ENCODE measurements around the gene ANGPTL2.

The ANGPTL2 gene

DNA sequence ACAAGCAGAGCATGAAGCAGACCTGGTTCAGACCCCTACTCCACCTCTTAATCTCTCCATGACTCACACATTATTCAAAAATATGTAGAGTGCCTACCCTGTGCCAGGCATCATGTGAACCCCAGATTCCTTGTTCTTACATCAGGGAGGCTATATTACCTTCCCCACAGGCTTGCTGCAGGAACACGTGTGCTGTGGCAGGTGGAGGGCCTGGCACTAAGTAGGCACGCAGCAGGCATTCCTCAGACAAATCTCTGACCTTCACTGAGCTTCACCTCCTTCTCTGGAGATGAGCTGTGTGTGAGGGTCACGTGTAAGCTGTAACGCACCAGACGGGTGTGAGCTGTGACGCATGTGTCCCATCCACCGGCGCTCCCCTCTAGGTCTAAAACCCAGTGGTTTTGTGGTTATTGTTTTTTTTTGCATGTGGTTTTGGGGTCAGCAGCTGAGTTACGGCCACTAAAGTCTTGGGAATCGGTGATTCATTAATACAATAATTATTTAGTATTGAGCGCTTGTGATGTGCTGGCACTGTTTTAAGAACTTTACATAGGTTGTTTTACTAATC is 30.3 kb downstream of the ANGPTL2 start:
- no peak for DNase-seq

- no peak for DNase-seq
Observed at GRCh38 chr9:127091526-127091925, 30.9 kb downstream of the ANGPTL2 start.

DNA sequence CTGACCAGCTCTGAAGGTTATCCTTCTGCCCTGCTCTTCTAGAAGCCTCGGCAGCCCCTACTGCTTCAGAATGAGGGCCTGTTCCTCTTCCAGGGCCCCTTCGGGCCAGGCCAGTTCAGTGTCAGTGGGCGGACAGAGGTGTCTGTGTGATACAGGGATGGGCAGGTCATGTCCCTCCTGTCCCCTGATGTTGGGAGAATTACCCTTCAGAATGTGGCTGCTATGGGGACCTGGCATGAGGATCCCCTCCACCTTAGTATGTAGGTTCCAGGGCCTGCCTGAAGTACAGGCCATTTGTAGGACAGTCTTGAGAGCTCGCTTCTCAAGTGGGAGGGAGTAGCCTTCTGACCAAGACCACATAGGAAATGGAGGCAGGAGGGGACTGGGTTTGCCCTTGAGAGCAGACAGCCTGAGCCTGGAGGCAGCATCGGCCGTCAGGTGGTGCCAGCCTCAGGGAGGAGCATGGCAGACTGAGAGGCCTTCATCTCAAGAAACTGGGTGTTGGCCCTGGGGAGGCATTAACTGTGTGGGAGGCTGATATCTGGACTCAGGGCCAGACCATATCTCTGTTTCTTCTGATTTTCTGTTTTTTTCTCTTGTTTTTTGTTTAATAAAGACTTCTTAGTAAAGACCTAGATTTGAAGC is 32.0 kb downstream of the ANGPTL2 start:
- DNase-seq = no peak

GRCh38 chr9:127089631-127090081 is 32.8 kb downstream of the ANGPTL2 start:
- no peak for DNase-seq

DNA sequence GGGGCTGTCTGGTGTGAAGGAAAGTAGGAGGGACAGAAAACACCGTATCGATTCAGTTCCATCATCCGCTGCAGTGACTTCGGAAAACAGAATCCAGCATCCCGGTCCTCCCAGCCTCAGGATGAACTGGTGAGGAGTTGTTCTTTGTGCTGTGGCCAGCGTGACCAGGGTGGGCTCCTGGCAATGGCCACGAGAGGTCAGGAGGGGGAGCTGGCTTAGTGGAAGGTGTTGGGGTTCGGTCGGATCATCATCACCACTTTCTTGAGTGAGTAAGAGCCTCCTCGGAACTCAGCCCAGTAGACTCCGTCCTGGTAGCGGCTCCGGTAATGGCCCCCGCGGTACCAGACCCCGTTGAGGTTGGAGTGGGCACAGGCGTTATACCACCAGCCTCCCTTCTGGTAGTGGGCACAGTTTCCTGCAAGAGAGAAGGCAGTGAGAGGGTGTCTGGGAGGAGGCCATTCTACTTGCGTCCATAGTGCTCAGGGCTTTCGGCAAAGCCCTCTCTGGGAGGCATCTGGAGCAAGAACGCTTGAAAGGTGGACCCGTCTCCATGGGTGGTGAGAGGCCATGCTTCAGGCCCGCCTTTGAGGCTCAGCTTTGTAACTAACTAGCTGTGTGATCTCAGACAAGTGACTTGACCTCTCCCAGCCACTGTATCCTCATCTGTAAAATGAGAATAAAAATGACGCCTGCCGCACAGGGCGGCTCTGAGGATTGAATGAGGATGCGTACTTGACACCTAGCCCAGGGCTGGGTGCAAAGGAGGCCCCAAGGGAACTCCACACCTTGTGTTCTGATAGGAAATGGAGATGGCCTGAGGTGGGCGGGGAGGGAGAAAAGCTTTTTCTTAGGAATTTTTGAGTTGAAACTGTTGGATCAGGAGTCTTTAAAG is 33.5 kb downstream of the ANGPTL2 start:
- DNase-seq = no peak

- DNase-seq = no peak
Observed at GRCh38 chr9:127087836-127088235, 34.6 kb downstream of the ANGPTL2 start.

GRCh38 chr9:127087411-127087810 is 35.0 kb downstream of the ANGPTL2 start:
- DNase-seq = no peak

- DNase-seq = no peak
Observed at GRCh38 chr9:127086771-127087170, 35.7 kb downstream of the ANGPTL2 start.

GRCh38 chr9:127085186-127085585 is 37.2 kb downstream of the ANGPTL2 start:
- no peak for DNase-seq

DNA sequence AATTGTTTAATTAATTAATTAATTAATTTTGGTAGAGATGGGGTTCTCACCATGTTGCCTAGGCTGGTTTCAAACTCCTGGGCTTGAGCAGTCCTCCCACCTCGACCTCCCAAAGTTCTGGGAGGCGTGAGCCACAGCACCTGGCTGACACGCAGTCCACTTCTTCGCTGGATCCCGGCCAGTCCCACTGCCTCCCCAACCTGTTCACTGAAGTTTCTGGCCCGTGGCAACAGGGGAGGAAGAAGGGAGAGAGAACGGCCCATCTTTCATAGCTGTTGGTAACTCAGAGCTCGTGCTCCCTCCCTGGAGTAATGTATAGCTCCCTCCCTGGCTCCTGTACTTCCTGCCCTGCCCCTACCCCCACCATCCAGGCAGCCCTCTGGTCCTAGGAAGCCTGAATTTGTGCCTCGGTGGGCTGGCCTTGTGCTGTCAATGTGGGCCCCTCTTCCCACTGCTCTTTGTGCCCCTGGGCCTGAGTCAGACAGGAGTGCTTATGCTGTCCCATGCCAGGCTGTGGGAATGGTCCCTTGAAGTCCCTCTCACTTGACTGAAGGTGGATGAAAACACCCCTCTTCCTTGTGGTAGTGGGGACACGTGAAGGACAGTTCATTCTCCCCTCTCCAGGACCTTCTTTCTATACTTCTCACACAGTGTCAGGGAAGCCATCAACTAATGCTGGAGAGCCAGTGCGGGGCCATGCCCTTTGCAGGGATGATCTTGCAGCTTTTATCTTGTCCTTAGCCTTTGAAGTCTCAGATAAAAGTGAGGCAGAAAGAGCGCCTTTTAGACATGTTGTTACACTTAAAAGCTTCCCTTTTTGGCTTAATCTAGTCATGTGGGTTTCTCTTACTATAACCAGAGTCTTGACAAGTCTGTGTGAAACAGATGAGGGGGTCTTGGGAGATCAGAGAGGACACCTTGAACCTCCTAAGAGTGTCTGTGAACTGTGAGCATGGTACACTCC is 38.1 kb downstream of the ANGPTL2 start:
- no peak for DNase-seq

DNA sequence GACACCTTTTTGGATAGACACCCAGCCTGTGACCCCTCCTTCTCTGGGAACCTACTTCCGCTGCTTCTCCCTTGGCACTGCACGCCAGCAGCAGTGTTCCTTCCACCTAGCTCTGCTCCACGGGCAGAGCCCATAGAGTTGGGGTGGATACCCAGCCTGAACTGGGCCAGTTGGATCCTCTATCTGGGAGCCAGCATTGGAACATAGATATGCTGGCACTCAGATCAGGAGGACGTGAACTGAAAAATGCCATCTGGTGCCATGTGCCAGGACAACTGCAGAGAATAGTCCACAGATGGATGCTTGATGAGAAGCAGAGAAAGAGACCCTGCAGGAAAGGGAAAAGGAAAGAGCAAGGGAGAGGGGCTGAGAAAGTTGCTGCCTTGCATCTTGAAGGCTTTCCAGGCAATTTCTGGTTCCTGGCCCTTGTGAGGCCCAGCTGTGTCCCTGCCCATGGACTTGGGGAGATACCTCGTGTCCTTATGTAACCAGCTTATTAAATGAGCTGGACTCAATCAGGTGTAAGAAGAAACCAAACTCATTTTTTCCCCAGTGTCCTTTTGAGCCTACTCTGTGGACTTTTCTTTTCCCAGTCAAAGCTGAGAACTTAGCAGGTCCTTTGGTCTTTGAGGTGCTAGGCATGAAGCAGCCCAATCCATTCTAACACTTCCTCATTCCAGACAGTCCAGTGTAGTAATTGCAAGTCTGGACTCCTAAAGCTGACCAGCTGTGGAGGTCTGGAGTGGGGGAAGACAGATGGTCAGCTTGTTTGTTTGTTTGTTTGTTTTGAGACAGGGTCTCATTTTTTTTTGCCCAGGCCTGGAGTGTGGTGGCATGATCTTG is 39.1 kb downstream of the ANGPTL2 start:
- no peak for DNase-seq

DNA sequence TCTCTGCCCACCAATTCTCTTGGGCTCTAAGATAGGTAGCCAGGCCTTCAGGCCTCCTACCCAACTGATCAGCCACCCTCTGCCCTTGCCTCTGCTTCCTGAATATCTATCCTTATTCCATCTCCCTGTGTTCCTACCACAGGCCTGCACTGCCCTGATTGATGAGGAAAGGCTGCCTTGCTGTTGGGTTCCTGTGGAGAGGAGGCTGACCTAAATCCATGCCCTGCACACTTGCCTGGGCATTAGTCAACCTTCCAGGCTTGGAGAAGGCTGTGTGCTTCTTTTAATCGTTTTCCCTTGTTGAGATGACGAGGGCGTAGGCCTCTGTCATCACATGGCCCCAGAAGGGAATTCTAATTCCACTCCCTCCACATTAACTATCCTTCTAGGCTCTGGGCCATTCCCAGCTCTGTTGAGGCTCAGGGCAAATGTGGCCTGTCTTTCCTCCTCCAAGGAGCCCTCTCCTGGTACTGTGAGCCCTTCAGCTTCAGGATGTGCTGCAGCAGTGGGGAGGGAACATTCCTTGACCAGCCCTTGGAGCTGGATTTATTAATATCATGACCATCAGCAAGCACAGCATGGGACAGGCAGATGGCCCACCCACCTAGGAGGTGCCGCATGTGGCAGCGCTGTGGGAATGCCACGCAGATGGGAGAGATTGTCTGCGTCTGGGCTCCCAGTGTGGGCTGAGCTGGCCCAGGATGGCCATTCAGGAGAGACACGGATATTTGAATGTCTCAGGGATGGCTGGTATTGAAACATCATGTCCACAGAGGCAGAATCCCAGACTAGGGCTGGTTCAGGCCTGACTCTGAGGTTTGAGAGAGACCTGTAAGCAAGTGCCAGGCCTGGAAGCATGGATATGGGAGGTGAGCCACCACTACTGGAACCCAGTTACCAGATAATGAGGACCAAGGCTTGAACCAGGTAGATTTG is 40.9 kb downstream of the ANGPTL2 start:
- no peak for DNase-seq

GRCh38 chr9:127079446-127080140 is 42.8 kb downstream of the ANGPTL2 start:
- DNase-seq = no peak

DNA sequence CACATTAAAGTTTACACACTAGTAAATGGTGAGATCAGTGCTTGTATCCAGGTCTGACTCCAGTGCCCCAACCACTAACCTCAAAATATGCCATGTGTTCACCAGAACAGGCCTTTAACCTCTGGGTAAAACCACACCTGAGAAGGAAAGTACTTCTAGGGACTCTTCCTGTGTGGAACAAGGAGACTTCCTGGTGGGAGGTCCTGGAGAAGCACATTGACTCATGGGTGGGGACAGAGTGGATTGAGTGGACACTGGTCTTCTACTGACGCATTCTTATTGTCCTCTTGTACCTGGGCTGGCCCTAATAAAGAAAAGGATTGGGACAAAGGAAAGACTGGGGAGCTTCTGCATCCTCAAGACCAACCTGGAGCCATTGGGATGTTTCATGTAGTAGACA is 43.4 kb downstream of the ANGPTL2 start:
- DNase-seq = no peak

GRCh38 chr9:127078336-127078735 is 44.1 kb downstream of the ANGPTL2 start:
- no peak for DNase-seq

DNA sequence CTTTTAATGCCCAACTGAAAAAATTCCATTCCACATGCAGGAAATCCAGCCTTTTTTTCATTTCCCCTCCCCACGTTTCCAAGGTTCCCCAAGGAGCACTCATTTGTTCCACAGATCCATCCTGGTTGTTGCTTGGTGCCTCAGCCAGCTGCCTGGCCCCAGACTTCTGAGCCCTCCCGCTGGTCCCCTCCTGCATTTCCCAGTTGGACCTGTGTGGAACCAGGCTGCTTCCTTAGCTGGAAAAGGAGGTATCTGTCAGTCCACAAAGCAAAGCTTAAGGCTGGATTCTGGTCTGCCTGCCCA is 44.8 kb downstream of the ANGPTL2 start:
- no peak for DNase-seq

GRCh38 chr9:127076860-127077643 is 45.4 kb downstream of the ANGPTL2 start:
- no peak for DNase-seq

DNA sequence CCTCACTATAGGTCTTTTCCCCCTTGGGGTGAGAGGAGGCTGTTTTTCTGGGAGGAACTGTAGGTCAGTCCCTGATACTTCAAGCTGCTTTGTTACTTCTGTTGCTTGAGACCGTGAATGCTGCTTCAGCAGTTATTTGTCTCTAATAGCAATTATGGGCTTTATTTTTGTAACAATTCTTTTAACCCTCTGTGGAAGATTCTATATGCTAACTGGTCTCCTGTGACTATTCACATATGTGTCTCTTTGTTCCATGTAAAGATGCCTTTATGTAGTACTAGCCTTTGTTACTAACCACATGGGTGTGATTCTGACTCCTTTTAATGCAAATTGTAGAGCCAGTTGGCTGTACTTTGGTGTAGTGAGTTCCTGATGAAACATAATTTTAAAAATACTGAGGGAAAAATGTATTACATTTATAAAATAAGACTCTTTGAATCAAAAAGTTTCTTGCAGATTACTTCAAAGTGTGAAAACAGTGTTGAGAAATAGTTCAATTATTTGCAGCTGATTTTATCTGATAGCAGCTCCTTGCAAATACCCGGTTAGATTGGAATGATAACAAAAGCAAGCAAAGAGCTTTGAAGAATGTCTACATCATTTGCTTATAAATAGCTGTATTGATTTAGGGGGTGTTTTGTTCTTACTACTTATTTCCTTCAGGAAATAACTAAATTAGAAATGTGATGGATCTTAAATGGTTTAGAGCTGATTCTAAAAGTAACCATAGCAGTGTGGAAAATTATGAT is 46.6 kb downstream of the ANGPTL2 start:
- no peak for DNase-seq
